Stimulated activated CD8-positive, alpha-beta memory T cell treated with anti-CD3 and anti-CD28 coated beads, Interleukin-12 subunit alpha, Interleukin-12 subunit beta, amount 100 ng/mL, for 24 hours (primary cell): Measurements from ENCODE around the gene CKAP4.

Experiments
- DNase-seq: peaks from one replicate; pipeline ENCODE4 v3.0.0-alpha.2; 2020; ENCODE audit errors: extremely low read depth

CKAP4 gene

GRCh38 chr12:106274575-106275121 is 26.8 kb upstream of the CKAP4 start:
- no peak for DNase-seq

GRCh38 chr12:106274012-106274411 is 26.2 kb upstream of the CKAP4 start:
- no peak for DNase-seq

GRCh38 chr12:106273491-106273890 is 25.7 kb upstream of the CKAP4 start:
- DNase-seq, result no peak

GRCh38 chr12:106271575-106272505 is 24.0 kb upstream of the CKAP4 start:
- no peak for DNase-seq

GRCh38 chr12:106269150-106269771 is 21.4 kb upstream of the CKAP4 start:
- DNase-seq, result no peak

GRCh38 chr12:106267535-106267934 is 19.7 kb upstream of the CKAP4 start:
- DNase-seq, result no peak

- no peak for DNase-seq
Measured at GRCh38 chr12:106265116-106265515, 17.3 kb upstream of the CKAP4 start.

GRCh38 chr12:106258935-106259334 is 11.1 kb upstream of the CKAP4 start:
- no peak for DNase-seq

GRCh38 chr12:106258226-106258625 is 10.4 kb upstream of the CKAP4 start:
- DNase-seq, result no peak

GRCh38 chr12:106256524-106256923 is 8.7 kb upstream of the CKAP4 start:
- DNase-seq, result no peak

GRCh38 chr12:106255952-106256351 is 8.1 kb upstream of the CKAP4 start:
- DNase-seq, result no peak

GRCh38 chr12:106255493-106255892 is 7.7 kb upstream of the CKAP4 start:
- DNase-seq, result no peak

GRCh38 chr12:106254724-106255123 is 6.9 kb upstream of the CKAP4 start:
- no peak for DNase-seq

GRCh38 chr12:106251631-106252455 is 4.0 kb upstream of the CKAP4 start:
- DNase-seq, result no peak

GRCh38 chr12:106249411-106250135 is 1.8 kb upstream of the CKAP4 start:
- DNase-seq, result no peak

GRCh38 chr12:106248846-106249371 is 1.1 kb upstream of the CKAP4 start:
- DNase-seq, result no peak

GRCh38 chr12:106248312-106248845 is 559 bp upstream of the CKAP4 start:
- DNase-seq, result no peak

- DNase-seq, result no peak
Measured at GRCh38 chr12:106246891-106247673, 738 bp downstream of the CKAP4 start.

GRCh38 chr12:106245767-106246166 is 2.1 kb downstream of the CKAP4 start:
- DNase-seq, result no peak

- DNase-seq, result no peak
Measured at GRCh38 chr12:106243620-106244019, 4.2 kb downstream of the CKAP4 start.
